HepG2 (cell line): ENCODE data around the gene C7orf57. TPM values are rescaled to one million over a fixed set of nuclear protein-coding genes. Genes with fewer than 3 reads are reported as not detected.

Experiments
- ATAC-seq: fragments of 200-7000 bp; cut with Tn5 transposase; 3 replicates; pipeline ENCODE4 v1.9.1; 2020; ENCODE audit warnings: mild to moderate bottlenecking, moderate library complexity
- Bru-seq: library from RNA; stranded (reverse); fragments of 400-500 nt; gene quantifications from one replicate; lab custom pipeline; 2021; lab: Mats Ljungman, UMichigan
- BruChase-seq, 2 experiments: library from RNA; stranded (reverse); fragments of 400-500 nt; gene quantifications; one replicate each; lab custom pipeline; 2021; lab: Mats Ljungman, UMichigan
- BruUV-seq: library from RNA; stranded (reverse); fragments of 400-500 nt; replicated peaks from 2 replicates; lab custom pipeline; 2021; lab: Mats Ljungman, UMichigan
- CTCF ChIA-PET: fragments of 300-600 bp; formaldehyde crosslinking; extraction: SDS; loops from one replicate; lab custom pipeline; 2021; ENCODE audit warnings: low total read pairs, inconsistent platforms, low intra/inter-chr PET ratio; lab: Yijun Ruan, JAX
- POLR2A ChIA-PET: fragments of 350-600 bp; sonication (Branson Sonifier 250); formaldehyde crosslinking; loops from one replicate; lab custom pipeline; 2020; ENCODE audit warnings: antibody characterized with exemption, inconsistent platforms; lab: Yijun Ruan, JAX
- DNase-seq: peaks from one replicate; pipeline ENCODE4 v3.0.0-alpha.2; 2015; ENCODE audit warnings: low spot score
- FAIRE-seq: peaks from 3 replicates; lab custom pipeline; 2011; peaks lifted over from hg19 to GRCh38; lab: Jason Lieb, UNC
- H2AFZ ChIP-seq: one replicate; pipeline ENCODE4 v1.6.1; 2011; ENCODE audit warnings: low read length, inconsistent platforms
- H3K27ac ChIP-seq: fragments of 300-600 bp; 3 replicates; pipeline ENCODE4 v1.8.0; 2011; ENCODE audit warnings: mixed run types, mild to moderate bottlenecking, mixed read lengths, low read length, inconsistent platforms; ENCODE audit not compliant: insufficient read depth; ENCODE audit errors: extremely low read length
- H3K27me3 ChIP-seq, 2 experiments: fragments of 200-600 bp in 1 of 2; 2 replicates in 1 of 2; 3 replicates in 1 of 2; pipeline versions ENCODE4 v1.6.0 to v1.8.0; 2011; ENCODE audit warnings: low read length in 2 of 2, mild to moderate bottlenecking in 2 of 2, moderate library complexity in 2 of 2, inconsistent platforms in 1 of 2; ENCODE audit not compliant: insufficient read depth in 2 of 2, control insufficient read depth in 1 of 2
- H3K36me3 ChIP-seq, 2 experiments: fragments of 200-600 bp in 1 of 2; replicated peaks in 1 of 2; 2 replicates in 1 of 2; 3 replicates in 1 of 2; pipeline versions ENCODE4 v1.5.1 to v1.8.0; 2011; ENCODE audit warnings: low read length in 2 of 2, inconsistent platforms in 1 of 2; ENCODE audit not compliant: insufficient read depth in 2 of 2, control insufficient read depth in 1 of 2
- H3K4me1 ChIP-seq: 2 replicates; pipeline ENCODE4 v1.5.1; 2012; ENCODE audit warnings: low read length, inconsistent platforms; ENCODE audit not compliant: insufficient read depth
- H3K4me2 ChIP-seq: 2 replicates; pipeline ENCODE4 v1.6.0; 2011; ENCODE audit warnings: low read depth, low read length, inconsistent platforms
- H3K4me3 ChIP-seq, 3 experiments: fragments of 200-600 bp in 1 of 3; sonication (generic), shearing (Covaris generic) in 1 of 3; replicated peaks in 1 of 3; 2 replicates each; pipeline ENCODE4 v1.5.1; 2011 to 2016; ENCODE audit warnings: low read length in 3 of 3, inconsistent platforms in 2 of 3, low read depth in 2 of 3, mild to moderate bottlenecking in 2 of 3, control low read depth in 1 of 3, mixed read lengths in 1 of 3; ENCODE audit not compliant: insufficient read depth in 1 of 3
- H3K79me2 ChIP-seq: one replicate; pipeline ENCODE4 v1.6.1; 2011; ENCODE audit warnings: low read length, inconsistent platforms; ENCODE audit not compliant: insufficient read depth
- H3K9ac ChIP-seq: 2 replicates; pipeline ENCODE4 v1.6.0; 2011; ENCODE audit warnings: mild to moderate bottlenecking, low read depth, low read length, inconsistent platforms; ENCODE audit not compliant: insufficient read depth
- H3K9me3 ChIP-seq: 2 replicates; pipeline ENCODE4 v1.5.1; 2012; ENCODE audit warnings: mild to moderate bottlenecking, low read length
- H4K20me1 ChIP-seq: 2 replicates; pipeline ENCODE4 v1.6.0; 2011; ENCODE audit warnings: inconsistent platforms, mild to moderate bottlenecking, low read length, moderate library complexity; ENCODE audit not compliant: insufficient read depth
- BORCS8-MEF2B ChIP-seq: sonication (generic); formaldehyde crosslinking; IDR thresholded peaks from 2 replicates; pipeline ENCODE4 v1.8.0; 2022; ENCODE audit warnings: mild to moderate bottlenecking, missing genetic modification reagents
- CHD4 ChIP-seq: fragments of 200-600 bp; sonication (generic); IDR thresholded peaks from 2 replicates; pipeline ENCODE4 v1.7.0; 2017; ENCODE audit warnings: mild to moderate bottlenecking, low read length, borderline replicate concordance
- HNRNPL ChIP-seq: fragments of 200-400 bp; formaldehyde crosslinking; IDR thresholded peaks from 2 replicates; pipeline ENCODE4 v1.6.1; 2017; ENCODE audit warnings: mild to moderate bottlenecking, low read depth, low read length
- HNRNPLL ChIP-seq: fragments of 200-400 bp; formaldehyde crosslinking; IDR thresholded peaks from 2 replicates; pipeline ENCODE4 v1.6.1; 2017; ENCODE audit warnings: mild to moderate bottlenecking, low read depth, low read length; ENCODE audit not compliant: poor library complexity, severe bottlenecking
- KDM2A ChIP-seq: sonication (generic); formaldehyde crosslinking; IDR thresholded peaks from 2 replicates; pipeline ENCODE4 v1.4.0; 2020; ENCODE audit warnings: low read depth, missing genetic modification reagents, borderline replicate concordance
- RFX1 ChIP-seq: fragments of 450-650 bp; IDR thresholded peaks from 2 replicates; pipeline ENCODE4 v1.6.1; 2017
- SCMH1 ChIP-seq: sonication (generic); formaldehyde crosslinking; IDR thresholded peaks from 2 replicates; pipeline ENCODE4 v1.9.0; 2021; ENCODE audit warnings: missing genetic modification reagents, mild to moderate bottlenecking, borderline replicate concordance
- SMC3 ChIP-seq: IDR thresholded peaks from 2 replicates; pipeline ENCODE4 v1.6.1; 2011; ENCODE audit warnings: low read length, improper control_type of control experiment
- SRSF1 ChIP-seq: fragments of 200-400 bp; formaldehyde crosslinking; optimal IDR thresholded peaks from 2 replicates; pipeline ENCODE3; 2017; ENCODE audit warnings: mild to moderate bottlenecking, low read depth, low read length, moderate library complexity
- TAF1 ChIP-seq: sonication (generic); formaldehyde crosslinking; IDR thresholded peaks from 2 replicates; pipeline ENCODE4 v1.4.0; 2020; ENCODE audit warnings: missing genetic modification reagents
- TOPORS ChIP-seq: sonication (generic); formaldehyde crosslinking; IDR thresholded peaks from 2 replicates; pipeline ENCODE4 v1.8.0; 2023; ENCODE audit warnings: mild to moderate bottlenecking, missing genetic modification reagents
- ZFP91 ChIP-seq: sonication (generic); formaldehyde crosslinking; IDR thresholded peaks from 2 replicates; pipeline ENCODE4 v1.9.0; 2022; ENCODE audit warnings: missing genetic modification reagents, mild to moderate bottlenecking, borderline replicate concordance
- ZNF598 ChIP-seq: sonication (generic); formaldehyde crosslinking; IDR thresholded peaks from 2 replicates; pipeline ENCODE4 v1.5.1; 2020; ENCODE audit warnings: mild to moderate bottlenecking, missing genetic modification reagents, borderline replicate concordance
- ZNF749 ChIP-seq: sonication (generic); formaldehyde crosslinking; IDR thresholded peaks from 2 replicates; pipeline ENCODE4 v1.8.0; 2022; ENCODE audit warnings: mild to moderate bottlenecking, missing genetic modification reagents, moderate library complexity, borderline replicate concordance
- WGBS: methylation state at CpG from one replicate; pipeline ENCODE4 v1.1.6; 2017; ENCODE audit warnings: low lambda C conversion rate; 5-methylcytosine and 5-hydroxymethylcytosine counted together
- in situ Hi-C: cut with HindIII; loops from 2 replicates; pipeline ENCODE4 v1.10.0; 2017; ENCODE audit warnings: low pct_unique_long_range_greater_than_20kb; ENCODE audit not compliant: extremely low pct_ligation_motif_present
- intact Hi-C: fragments of 100-400 bp; cut with micrococcal nuclease; formaldehyde crosslinking; loops from one replicate; pipeline ENCODE4 v1.10.0; 2022; ENCODE audit not compliant: unreplicated experiment
- long read RNA-seq, 2 experiments: library from RNA in 1 of 2; library from polyadenylated mRNA in 1 of 2; stranded (forward) in 1 of 2; unstranded in 1 of 2; transcript quantifications; one replicate each; pipeline ENCODE4 v2.0.0, GENCODE V29; 2019 to 2022
- polyA minus RNA-seq, 3 experiments: library from RNA; depleted of rRNA, polyadenylated mRNA; stranded (reverse); fragments of >200 nt; gene quantifications; 2 replicates each; pipeline ENCODE4 v1.2.3, GENCODE V29; 2011; ENCODE audit warnings: low replicate concordance in 1 of 3
- polyA plus RNA-seq, 8 experiments: library from polyadenylated mRNA; depleted of rRNA in 3 of 8; stranded (reverse) in 7 of 8; unstranded in 1 of 8; fragments of >200 nt; fragmentation: Illumina TruSeq in 4 of 8; extraction: Trizol in 4 of 8; gene quantifications; 2 replicates each; pipeline versions ENCODE4 v1.2.1 to v1.2.3, GENCODE V29; 2011 to 2016; ENCODE audit warnings: low read depth in 4 of 8, missing spikeins in 1 of 8, mixed read lengths in 1 of 8; ENCODE audit not compliant: insufficient read depth in 1 of 8
- total RNA-seq, 5 experiments: library from RNA; depleted of rRNA; stranded (reverse); fragments of >200 nt; fragmentation: Illumina TruSeq; extraction: Trizol; gene quantifications; 2 replicates each; pipeline ENCODE4 v1.2.3, GENCODE V29; 2016; ENCODE audit warnings: low read depth in 1 of 5
- TF ChIP-seq, protein P1 (sequence below): IDR thresholded peaks from 2 replicates; pipeline ENCODE4 v1.6.1; 2016; ENCODE audit warnings: missing compliant biosample characterization, missing genetic modification reagents, borderline replicate concordance

Gene C7orf57
- not detected in 2 replicates for total RNA-seq (2016; rRNA removed; fragmentation: Illumina TruSeq; extraction: Trizol)
- not detected in 2 replicates for total RNA-seq (2016; cell fraction: cytosol; rRNA removed; fragmentation: Illumina TruSeq; extraction: Trizol; ENCODE audit: low read depth)
- not detected in 2 replicates for total RNA-seq (2016; cell fraction: insoluble cytoplasmic fraction; rRNA removed; fragmentation: Illumina TruSeq; extraction: Trizol)
- not detected in 2 replicates for total RNA-seq (2016; cell fraction: membrane; rRNA removed; fragmentation: Illumina TruSeq; extraction: Trizol)
- total RNA-seq (2016; cell fraction: nucleus; rRNA removed; fragmentation: Illumina TruSeq; extraction: Trizol) = not detected in 2 replicates
- not detected in 2 replicates for polyA plus RNA-seq (2011; rRNA removed)
- not detected in 2 replicates for polyA plus RNA-seq (2011; cell fraction: cytosol; rRNA removed)
- polyA plus RNA-seq (2011; cell fraction: nucleus; rRNA removed) = not detected in 2 replicates
- polyA plus RNA-seq (2012) = not detected in 2 replicates
- not detected in 2 replicates for polyA plus RNA-seq (2016; cell fraction: cytosol; fragmentation: Illumina TruSeq; extraction: Trizol; ENCODE audit: low read depth)
- polyA plus RNA-seq (2016; cell fraction: insoluble cytoplasmic fraction; fragmentation: Illumina TruSeq; extraction: Trizol; ENCODE audit: low read depth) = not detected in 2 replicates
- not detected in 2 replicates for polyA plus RNA-seq (2016; cell fraction: membrane; fragmentation: Illumina TruSeq; extraction: Trizol; ENCODE audit: low read depth)
- polyA plus RNA-seq (2016; cell fraction: nucleus; fragmentation: Illumina TruSeq; extraction: Trizol; ENCODE audit: insufficient read depth, low read depth) = not detected in 2 replicates
- polyA minus RNA-seq (2011; rRNA and poly(A)+ RNA removed; ENCODE audit: low replicate concordance) = not detected in 2 replicates
- polyA minus RNA-seq (2011; cell fraction: cytosol; rRNA and poly(A)+ RNA removed) = not detected in 2 replicates
- polyA minus RNA-seq (2011; cell fraction: nucleus; rRNA and poly(A)+ RNA removed) = not detected in 2 replicates
- not detected for Bru-seq, nascent RNA
- not detected for BruChase-seq, experiment 1, labeled RNA remaining after a 6-hour chase
- percentile 4 among the genes with signal in this experiment for BruChase-seq, experiment 2, labeled RNA remaining after a 2-hour chase
- long read RNA-seq, experiment 1 = 0 reads
- long read RNA-seq, experiment 2 = 0 reads

GRCh38 chr7:48035301-48035966, at the start of gene C7orf57:
C7orf57 (plus strand) TSS chr7:48035543; CDS start chr7:48036309, 766 bp downstream.
- no TSS peak for BruUV-seq
- Histone ChIP-seq H3K27me3 (peaks cover 0 to 23% of the 10 kb centered on the region in 2 experiments; a peak in 3 of 5 replicates), H3K4me2 (peak within 1 kb of the TSS; percentile 79), H4K20me1 (no peaks in the 10 kb centered on the region), H3K27ac (no peak within 1 kb of the TSS), H3K4me1 (peaks cover 10% of the 10 kb centered on the region), H3K9ac (no peak within 1 kb of the TSS), H3K79me2 (no peaks in the 10 kb centered on the region), H3K36me3 (no peaks in the 10 kb centered on the region), H3K4me3 (peak within 1 kb of the TSS in 2 of 3 experiments; percentile 37 to 63; a peak in 4 of 6 replicates), H2AFZ (no peak within 1 kb of the TSS), H3K9me3 (no peaks in the 10 kb centered on the region)
- ChIA-PET CTCF (no interaction called here), POLR2A (no interaction called here)
- WGBS = 0% methylated on average over 4 of the region's 62 CpGs
- ATAC-seq (peak; percentile 99), FAIRE-seq (no peak), DNase-seq (peak; percentile 54)
- in situ Hi-C loops (no loop called here), intact Hi-C loops (loop anchor here (5.0 kb wide), 1 partner anchor 52 kb away; the partner anchor contains the start of gene UPP1)
- TF ChIP-seq BORCS8-MEF2B (CRISPR knock-in tag) = peak; percentile 68; the same call in 1 of the 2 replicates
- TF ChIP-seq TAF1 = no peak
- no peak for TF ChIP-seq SCMH1
- TF ChIP-seq SMC3 = no peak
- TF ChIP-seq TOPORS = no peak
- peak; percentile 50 for TF ChIP-seq HNRNPLL
- TF ChIP-seq SRSF1 = peak; percentile 40
- TF ChIP-seq ZNF749 (CRISPR knock-in tag) = no peak
- 0 out of 2 replicates have a peak, but pooled peaks have one; percentile 47 for TF ChIP-seq ZNF598 (CRISPR knock-in tag)
- TF ChIP-seq ZFP91 = 0 out of 2 replicates have a peak, but pooled peaks have one; percentile 17
- 0 out of 2 replicates have a peak, but pooled peaks have one; percentile 41 for TF ChIP-seq KDM2A (CRISPR knock-in tag)
- no peak for TF ChIP-seq CHD4
- TF ChIP-seq, protein P1, sequence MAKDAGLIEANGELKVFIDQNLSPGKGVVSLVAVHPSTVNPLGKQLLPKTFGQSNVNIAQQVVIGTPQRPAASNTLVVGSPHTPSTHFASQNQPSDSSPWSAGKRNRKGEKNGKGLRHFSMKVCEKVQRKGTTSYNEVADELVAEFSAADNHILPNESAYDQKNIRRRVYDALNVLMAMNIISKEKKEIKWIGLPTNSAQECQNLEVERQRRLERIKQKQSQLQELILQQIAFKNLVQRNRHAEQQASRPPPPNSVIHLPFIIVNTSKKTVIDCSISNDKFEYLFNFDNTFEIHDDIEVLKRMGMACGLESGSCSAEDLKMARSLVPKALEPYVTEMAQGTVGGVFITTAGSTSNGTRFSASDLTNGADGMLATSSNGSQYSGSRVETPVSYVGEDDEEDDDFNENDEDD (CRISPR knock-in tag) = peak; percentile 89; the same call in 1 of the 2 replicates
- TF ChIP-seq RFX1 = peak; percentile 86
- 0 out of 2 replicates have a peak, but pooled peaks have one; percentile 32 for TF ChIP-seq HNRNPL
